HG03520 (cell line): ENCODE data around the gene ANGPT4.

Experiments used
- ATAC-seq: cut with Tn5 transposase; IDR thresholded peaks from one replicate; pipeline ENCODE4 v1.9.1; 2021; ENCODE audit warnings: mild to moderate bottlenecking, moderate library complexity; ENCODE audit not compliant: unreplicated experiment

Gene ANGPT4

GRCh38 chr20:942611-943010 lies 26.5 kb upstream of the ANGPT4 start:
- ATAC-seq = no peak

GRCh38 chr20:940926-941325 lies 24.8 kb upstream of the ANGPT4 start:
- ATAC-seq = no peak

- ATAC-seq = no peak
Measured at GRCh38 chr20:939606-940005, 23.5 kb upstream of the ANGPT4 start.

GRCh38 chr20:934186-934840 lies 18.2 kb upstream of the ANGPT4 start:
- no peak for ATAC-seq

GRCh38 chr20:933029-933428 lies 16.9 kb upstream of the ANGPT4 start:
- no peak for ATAC-seq

GRCh38 chr20:931401-931800 lies 15.3 kb upstream of the ANGPT4 start:
- no peak for ATAC-seq

GRCh38 chr20:926670-927069 lies 10.5 kb upstream of the ANGPT4 start:
- no peak for ATAC-seq

- ATAC-seq = no peak
Measured at GRCh38 chr20:925516-925915, 9.4 kb upstream of the ANGPT4 start.

GRCh38 chr20:924639-925038 lies 8.5 kb upstream of the ANGPT4 start:
- ATAC-seq = no peak

- ATAC-seq = no peak
Measured at GRCh38 chr20:922781-923180, 6.6 kb upstream of the ANGPT4 start.

GRCh38 chr20:921068-921467 lies 4.9 kb upstream of the ANGPT4 start:
- no peak for ATAC-seq

GRCh38 chr20:920311-920710 lies 4.2 kb upstream of the ANGPT4 start:
- ATAC-seq = no peak

- no peak for ATAC-seq
Measured at GRCh38 chr20:919491-919916, 3.4 kb upstream of the ANGPT4 start.

GRCh38 chr20:917416-917815 lies 1.3 kb upstream of the ANGPT4 start:
- no peak for ATAC-seq

- ATAC-seq = no peak
Measured at GRCh38 chr20:916825-917224, 691 bp upstream of the ANGPT4 start.

- ATAC-seq = no peak
Measured at GRCh38 chr20:914727-915498, 1.2 kb downstream of the ANGPT4 start.

- ATAC-seq = no peak
Measured at GRCh38 chr20:913306-913849, 2.8 kb downstream of the ANGPT4 start.

GRCh38 chr20:911882-912600 lies 4.1 kb downstream of the ANGPT4 start:
- no peak for ATAC-seq

- no peak for ATAC-seq
Measured at GRCh38 chr20:910870-911770, 5.0 kb downstream of the ANGPT4 start.

GRCh38 chr20:910132-910869 lies 5.8 kb downstream of the ANGPT4 start:
- ATAC-seq = no peak
